Stomach (tissue), 4 donors: ENCODE measurements around the gene EIF6.

Source experiments
- CTCF ChIP-seq, 7 experiments: fragments of 450-650 bp in 4 of 7; fragments of 200-600 bp in 3 of 7; sonication (generic) in 3 of 7; IDR thresholded peaks; one replicate each; pipeline ENCODE4 v1.5.1; 2016 to 2019; ENCODE audit warnings: antibody characterized with exemption in 7 of 7, control low read depth in 2 of 7, mild to moderate bottlenecking in 1 of 7
- EP300 ChIP-seq: sonication (generic); formaldehyde crosslinking; IDR thresholded peaks from one replicate; pipeline ENCODE4 v1.6.1; 2017; ENCODE audit warnings: antibody characterized with exemption
- POLR2A ChIP-seq, 4 donors: fragments of 450-650 bp; IDR thresholded peaks; one replicate each; pipeline ENCODE4 v1.6.1; 2016; ENCODE audit warnings: antibody characterized with exemption in 4 of 4, control low read depth in 2 of 4, mild to moderate bottlenecking in 1 of 4, moderate library complexity in 1 of 4

GRCh38 chr20:35263532-35264341 lies 20.8 kb downstream of the EIF6 start:
- TF ChIP-seq CTCF (IDR thresholded peaks at IDR 0.05) (peak in 1 of 7 experiments; percentile 0), POLR2A (IDR thresholded peaks at IDR 0.05) (no peak), EP300 (no peak)
